ENCODE data around the gene MRPL20. TPM values are rescaled to one million over a fixed set of nuclear protein-coding genes. Genes with fewer than 3 reads are reported as not detected.
A peak's percentile ranks its signal among the peaks of the same experiment; 100 is the strongest.
"Not testable (repeated sequence)": the region's sequence is repeated elsewhere in the genome, so short reads cannot be mapped to it uniquely, and the experiment has no call there.

Gene MRPL20
- total RNA-seq (2014; rRNA removed; shearing (Covaris generic)) = 60.9 and 75.0 TPM in 2 replicates

GRCh38 chr1:1406821-1407635 lies at the start of gene MRPL20:
Gene MRPL20 (minus strand): TSS chr1:1407293. CDS start chr1:1407217, 76 bp downstream.
- in situ Hi-C loops (cut with HindIII; ENCODE audit: low sequenced_read_pairs) = no loop called here
- peak; percentile 90 for DNase-seq (ENCODE audit: low spot score)

- DNase-seq (ENCODE audit: low spot score); in situ Hi-C loops (cut with HindIII; ENCODE audit: low sequenced_read_pairs): not testable (repeated sequence)
Measured at GRCh38 chr1:1456683-1457255, 49.7 kb upstream of the MRPL20 start.

GRCh38 chr1:1455934-1456333 lies 48.8 kb upstream of the MRPL20 start:
- in situ Hi-C loops (cut with HindIII; ENCODE audit: low sequenced_read_pairs); DNase-seq (ENCODE audit: low spot score): not testable (repeated sequence)

GRCh38 chr1:1455366-1455884 lies 48.3 kb upstream of the MRPL20 start:
- in situ Hi-C loops (cut with HindIII; ENCODE audit: low sequenced_read_pairs) = no loop called here
- DNase-seq (ENCODE audit: low spot score) = no peak

- in situ Hi-C loops (cut with HindIII; ENCODE audit: low sequenced_read_pairs); DNase-seq (ENCODE audit: low spot score): not testable (repeated sequence)
Measured at GRCh38 chr1:1454286-1455056, 47.4 kb upstream of the MRPL20 start.

- DNase-seq (ENCODE audit: low spot score) = no peak
- in situ Hi-C loops (cut with HindIII; ENCODE audit: low sequenced_read_pairs) = no loop called here
Measured at GRCh38 chr1:1452882-1453281, 45.8 kb upstream of the MRPL20 start.

- in situ Hi-C loops (cut with HindIII; ENCODE audit: low sequenced_read_pairs); DNase-seq (ENCODE audit: low spot score): not testable (repeated sequence)
Measured at GRCh38 chr1:1452365-1452739, 45.3 kb upstream of the MRPL20 start.

GRCh38 chr1:1451696-1452364 lies 44.7 kb upstream of the MRPL20 start:
- DNase-seq (ENCODE audit: low spot score) = no peak
- in situ Hi-C loops (cut with HindIII; ENCODE audit: low sequenced_read_pairs) = no loop called here

- DNase-seq (ENCODE audit: low spot score); in situ Hi-C loops (cut with HindIII; ENCODE audit: low sequenced_read_pairs): not testable (repeated sequence)
Measured at GRCh38 chr1:1450616-1451015, 43.5 kb upstream of the MRPL20 start.

- in situ Hi-C loops (cut with HindIII; ENCODE audit: low sequenced_read_pairs) = no loop called here
- DNase-seq (ENCODE audit: low spot score) = no peak
Measured at GRCh38 chr1:1449099-1449739, 42.1 kb upstream of the MRPL20 start, which contains the start of gene ATAD3C. Gene ATAD3C (plus strand): TSS chr1:1449689. CDS start chr1:1450684, 995 bp downstream.

- in situ Hi-C loops (cut with HindIII; ENCODE audit: low sequenced_read_pairs); DNase-seq (ENCODE audit: low spot score): not testable (repeated sequence)
Measured at GRCh38 chr1:1446631-1447030, 39.5 kb upstream of the MRPL20 start.

GRCh38 chr1:1442069-1442770 lies 35.1 kb upstream of the MRPL20 start:
- no peak for DNase-seq (ENCODE audit: low spot score)
- in situ Hi-C loops (cut with HindIII; ENCODE audit: low sequenced_read_pairs) = no loop called here

GRCh38 chr1:1441002-1441888 lies 34.2 kb upstream of the MRPL20 start:
- no peak for DNase-seq (ENCODE audit: low spot score)
- in situ Hi-C loops (cut with HindIII; ENCODE audit: low sequenced_read_pairs) = no loop called here

- in situ Hi-C loops (cut with HindIII; ENCODE audit: low sequenced_read_pairs) = no loop called here
- DNase-seq (ENCODE audit: low spot score) = no peak
Measured at GRCh38 chr1:1440262-1441001, 33.3 kb upstream of the MRPL20 start.

- DNase-seq (ENCODE audit: low spot score) = no peak
- in situ Hi-C loops (cut with HindIII; ENCODE audit: low sequenced_read_pairs) = loop anchor here (10.0 kb wide), 1 partner anchor 65 kb away; the partner anchor contains the start of gene AURKAIP1
Measured at GRCh38 chr1:1439546-1440261, 32.6 kb upstream of the MRPL20 start.
